GM18526 (cell line): Measurements from ENCODE around the gene DYNC1LI2.

Source experiments
- POLR2A ChIP-seq: IDR thresholded peaks from 3 replicates; pipeline ENCODE4 v1.6.1; 2011; ENCODE audit not compliant: insufficient read length; ENCODE audit errors: extremely low read depth

DYNC1LI2 gene

DNA sequence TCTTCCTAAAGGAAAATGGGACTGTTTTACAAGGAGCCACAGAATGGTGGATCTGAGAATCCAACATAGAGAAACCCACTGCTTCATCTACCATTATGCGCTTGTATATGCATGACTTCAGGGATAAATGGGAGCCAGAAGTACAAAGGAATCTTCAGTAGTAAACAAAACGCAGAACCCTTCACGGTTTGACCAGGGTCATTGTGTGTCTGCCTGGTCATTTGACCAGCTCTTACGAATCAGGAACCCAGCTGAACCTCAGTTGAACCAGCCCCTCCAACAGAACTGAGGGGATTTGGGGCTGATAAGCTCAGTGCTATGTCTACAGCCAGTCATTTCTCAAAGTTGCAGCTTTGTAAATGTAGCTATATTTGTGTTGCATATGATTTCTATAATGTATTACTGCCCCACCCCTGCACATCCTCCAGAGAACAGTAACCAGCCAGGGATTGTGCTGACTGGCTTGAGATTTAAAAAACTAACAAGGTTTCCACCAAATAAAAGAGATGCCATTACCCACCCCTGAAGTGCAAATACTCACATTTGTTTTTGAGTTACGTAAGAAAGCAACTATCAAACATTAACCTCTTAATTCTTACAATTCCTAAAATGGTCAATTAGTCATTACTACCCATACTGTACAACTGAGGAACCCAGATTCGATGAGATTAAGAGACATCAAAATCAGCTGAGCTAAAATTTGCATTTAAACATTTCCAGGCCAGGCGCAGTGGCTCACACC is 61.1 kb downstream of the DYNC1LI2 start:
- no peak for TF ChIP-seq POLR2A

DNA sequence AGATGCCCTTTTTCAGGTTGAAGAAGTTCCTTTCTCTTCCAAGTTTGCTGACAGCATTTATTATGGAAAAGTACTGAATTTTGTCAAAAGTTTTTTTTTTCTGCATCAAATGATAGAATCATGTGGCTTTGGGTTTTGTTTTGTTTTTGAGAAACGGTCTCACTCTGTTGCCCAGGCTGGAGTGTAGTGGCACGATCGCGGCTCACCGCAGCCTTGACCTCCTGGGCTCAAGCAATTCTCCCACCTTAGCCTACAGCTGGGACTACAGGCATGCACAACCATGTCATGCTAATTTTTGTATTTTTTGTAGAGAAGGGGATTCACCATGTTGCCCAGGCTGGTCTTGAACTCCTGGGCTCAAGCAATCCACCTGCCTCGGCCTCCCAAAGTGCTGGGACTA is 62.1 kb downstream of the DYNC1LI2 start:
- no peak for TF ChIP-seq POLR2A

DNA sequence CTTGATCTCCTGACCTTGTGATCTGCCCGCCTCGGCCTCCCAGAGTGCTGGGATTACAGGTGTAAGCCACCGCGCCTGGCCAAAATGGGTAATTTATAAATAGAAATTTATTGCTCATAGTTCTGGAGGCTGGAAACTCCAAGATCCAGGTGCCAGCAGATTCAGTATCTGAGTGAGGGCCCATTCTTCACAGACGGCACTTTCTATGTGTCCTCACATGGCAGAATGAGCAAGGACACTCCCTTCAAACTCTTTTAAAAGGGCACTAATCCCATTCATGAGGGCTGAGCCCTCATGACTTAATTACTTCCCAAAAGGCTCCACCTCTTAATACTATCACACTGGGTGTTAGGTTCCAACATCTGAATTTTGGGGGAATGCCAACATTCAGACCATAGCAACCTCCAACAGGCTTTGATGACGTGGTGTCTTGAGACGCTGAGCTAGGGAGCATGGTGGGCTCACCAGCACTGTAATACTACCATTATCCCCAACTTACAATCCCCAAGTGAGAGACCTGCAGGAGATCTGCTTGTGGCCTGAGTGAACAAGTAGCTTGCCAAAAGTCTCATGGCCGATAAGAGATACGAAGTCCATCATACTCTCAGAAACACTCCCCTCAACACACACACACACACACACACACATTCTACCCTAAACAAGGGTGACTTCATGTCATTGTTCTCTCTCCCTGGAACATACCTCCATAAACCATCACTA is 63.3 kb downstream of the DYNC1LI2 start:
- TF ChIP-seq POLR2A, result no peak

DNA sequence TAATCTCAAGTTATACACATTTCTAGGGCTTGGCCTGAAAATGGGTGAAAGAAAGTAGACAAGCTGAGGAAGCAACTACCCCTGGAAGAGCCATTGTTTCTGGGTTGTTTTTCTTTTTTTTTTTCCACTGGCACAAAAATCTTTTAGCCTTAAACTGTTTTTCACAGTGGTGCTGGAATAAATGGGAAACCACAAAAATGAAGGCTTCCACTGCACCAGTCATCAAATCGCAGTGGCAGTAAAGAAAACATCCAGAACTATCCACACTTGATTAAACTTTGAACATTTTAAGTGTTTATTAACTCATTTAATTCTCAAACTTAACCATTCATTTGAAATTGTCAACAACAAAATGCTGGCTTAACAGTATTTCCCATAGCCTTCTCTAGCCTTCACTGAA is 69.1 kb downstream of the DYNC1LI2 start:
- TF ChIP-seq POLR2A, result no peak

DNA sequence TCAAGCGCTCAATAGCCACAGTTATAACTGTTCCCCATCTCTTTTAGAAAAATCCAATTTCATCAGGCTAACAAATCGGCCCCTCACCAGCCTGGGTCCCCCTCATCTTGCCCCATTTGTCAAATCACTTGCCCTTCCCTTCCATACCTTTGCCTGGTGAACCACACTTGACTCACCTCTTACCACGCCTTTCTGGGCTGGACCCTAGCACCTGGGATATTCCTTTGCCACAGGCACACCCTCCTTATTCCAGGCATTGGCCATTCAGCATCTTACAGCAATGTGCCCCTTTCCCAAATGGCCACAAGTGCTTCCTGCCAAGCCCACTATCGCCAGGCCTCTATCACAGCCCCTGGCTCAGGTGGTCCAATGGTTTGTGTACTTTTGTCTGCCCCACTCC is 69.7 kb downstream of the DYNC1LI2 start:
- TF ChIP-seq POLR2A, result no peak

DNA sequence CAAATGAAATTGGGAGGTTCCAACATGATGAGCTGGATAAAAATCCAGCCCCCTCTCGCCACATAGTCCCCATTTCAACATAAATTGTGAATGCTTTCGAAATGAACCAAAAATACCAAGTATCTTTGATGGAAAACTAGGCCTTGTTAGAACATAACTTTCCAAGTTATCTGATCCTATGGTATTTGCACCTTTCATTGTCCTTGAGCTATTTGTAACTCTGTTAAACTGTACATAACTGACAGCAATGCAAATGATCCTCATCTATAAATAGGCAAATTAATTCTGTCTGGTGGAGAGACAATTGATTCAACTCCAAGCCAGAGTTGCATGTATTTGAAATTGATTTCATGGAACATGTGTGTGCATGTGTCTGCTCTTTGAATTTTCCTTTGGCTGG is 73.1 kb downstream of the DYNC1LI2 start:
- TF ChIP-seq POLR2A, result no peak

DNA sequence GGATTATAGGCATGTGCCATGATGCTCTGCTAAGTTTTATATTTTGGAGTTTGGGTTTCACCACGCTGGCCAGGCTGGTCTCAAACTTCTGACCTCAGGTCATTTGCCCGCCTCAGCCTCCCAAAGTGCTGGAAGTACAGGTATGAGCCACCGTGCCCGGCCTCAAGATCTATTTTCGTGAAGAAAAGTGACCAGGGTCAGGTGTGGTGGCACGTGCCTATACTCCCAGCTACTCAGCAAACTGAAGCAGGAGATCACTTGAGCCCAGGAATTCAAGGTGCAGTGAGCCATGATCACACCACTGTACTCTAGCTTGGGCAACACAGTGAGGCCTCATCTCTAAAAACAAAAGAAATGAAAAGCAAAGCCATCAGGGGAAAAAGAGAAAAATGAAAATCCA is 73.6 kb downstream of the DYNC1LI2 start:
- TF ChIP-seq POLR2A, result no peak

DNA sequence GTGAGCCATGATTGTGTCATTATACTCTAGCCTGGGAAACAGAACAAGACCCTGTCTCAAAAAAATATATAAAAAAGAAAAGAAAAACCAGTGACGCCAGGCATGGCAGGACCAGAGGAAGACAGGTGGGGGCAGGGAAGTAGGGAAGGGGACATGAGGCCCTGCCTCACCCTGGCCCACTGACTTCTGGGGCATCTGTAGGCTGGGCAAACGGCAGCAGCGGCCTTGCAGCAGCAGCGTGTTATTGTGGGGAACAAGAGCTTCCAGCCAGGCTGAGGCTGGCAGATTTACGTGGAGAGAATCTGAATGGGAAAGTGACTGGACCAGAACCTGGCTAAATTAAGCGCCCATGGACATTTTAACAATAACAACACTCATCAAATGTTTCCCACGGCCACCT is 74.2 kb downstream of the DYNC1LI2 start:
- TF ChIP-seq POLR2A, result no peak

DNA sequence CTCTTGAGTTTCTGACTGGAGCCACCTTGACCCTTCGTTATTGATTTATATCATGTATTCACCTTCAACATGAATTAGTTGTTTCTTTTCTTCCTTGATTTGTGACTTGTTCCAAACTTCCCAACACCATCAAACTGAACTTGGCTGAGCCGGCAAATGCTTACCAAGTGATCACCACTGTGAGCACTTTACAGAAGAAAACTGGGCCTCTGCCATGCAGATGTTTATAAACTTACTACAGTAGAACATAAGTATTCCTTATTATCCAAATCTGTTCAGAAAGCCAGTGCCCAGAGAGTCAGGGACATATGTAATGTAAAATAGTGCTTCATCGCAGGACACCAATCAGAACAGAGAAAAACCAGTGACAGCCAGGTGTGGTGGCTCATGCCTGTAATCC is 74.8 kb downstream of the DYNC1LI2 start:
- TF ChIP-seq POLR2A, result no peak

DNA sequence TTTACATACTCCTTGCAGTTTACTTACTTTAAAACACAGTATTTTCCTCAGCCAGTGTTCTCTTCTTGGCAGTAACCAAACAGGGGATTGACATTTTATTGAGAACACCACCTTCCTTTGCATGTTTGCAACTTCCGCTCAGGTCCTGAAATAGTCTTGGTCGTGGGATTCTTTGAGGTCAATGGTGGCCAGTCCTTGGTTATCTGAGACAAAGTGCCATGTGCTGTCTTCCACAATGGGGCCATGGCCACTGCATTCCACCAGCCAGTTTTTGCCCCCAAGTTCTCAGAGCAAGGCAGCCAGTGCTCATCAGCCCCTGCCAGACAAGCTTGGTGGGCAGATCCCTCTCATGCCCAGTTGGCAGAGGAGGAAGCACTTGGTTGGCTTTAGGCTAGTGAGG is 77.7 kb downstream of the DYNC1LI2 start:
- no peak for TF ChIP-seq POLR2A
